Measurements from ENCODE around the gene RFFL.

RFFL gene

DNA sequence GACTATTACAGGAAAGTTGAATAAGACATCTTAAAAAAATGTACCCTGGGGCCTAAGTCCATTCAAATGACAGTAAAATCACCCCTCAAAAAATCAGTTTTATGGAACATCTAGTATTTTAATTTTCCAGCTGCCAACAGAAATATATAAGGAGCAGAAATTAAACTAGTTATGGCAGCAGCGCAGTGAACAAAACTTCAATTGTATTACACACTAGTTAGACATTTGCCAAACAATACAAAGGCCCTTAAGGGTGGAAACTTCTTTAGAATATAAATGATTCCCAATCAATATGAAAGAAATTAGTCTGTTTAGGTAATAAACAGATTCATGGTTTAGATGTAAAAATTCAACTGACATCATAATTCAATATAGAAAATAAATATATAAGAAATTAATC, 18.1 kb upstream of the RFFL start:
- DNase-seq (ENCODE audit: low spot score): no peak

DNA sequence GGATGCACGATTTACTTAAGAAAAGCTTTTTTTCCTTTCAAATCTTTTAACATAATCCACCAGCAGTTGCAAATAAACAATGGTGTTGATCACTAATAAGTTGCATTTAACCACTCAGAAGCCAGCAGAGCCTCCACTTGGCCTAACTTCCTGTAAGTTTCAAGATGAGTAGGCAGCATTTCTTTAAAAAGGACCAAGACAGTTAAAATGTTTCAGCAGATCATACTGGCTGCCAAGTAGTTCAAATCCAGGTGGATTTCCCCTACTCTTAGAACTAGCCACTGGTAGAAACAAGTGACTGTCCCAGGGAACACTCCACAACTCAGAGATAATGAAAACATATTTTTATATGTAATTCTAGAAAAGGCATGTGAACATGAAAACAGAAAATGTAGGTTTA, 17.0 kb upstream of the RFFL start:
- DNase-seq (ENCODE audit: low spot score): no peak

GRCh38 chr17:35079547-35080423, 16.3 kb upstream of the RFFL start:
- no peak for DNase-seq (ENCODE audit: low spot score)

GRCh38 chr17:35076874-35077273, 13.4 kb upstream of the RFFL start:
- no peak for DNase-seq (ENCODE audit: low spot score)

DNA sequence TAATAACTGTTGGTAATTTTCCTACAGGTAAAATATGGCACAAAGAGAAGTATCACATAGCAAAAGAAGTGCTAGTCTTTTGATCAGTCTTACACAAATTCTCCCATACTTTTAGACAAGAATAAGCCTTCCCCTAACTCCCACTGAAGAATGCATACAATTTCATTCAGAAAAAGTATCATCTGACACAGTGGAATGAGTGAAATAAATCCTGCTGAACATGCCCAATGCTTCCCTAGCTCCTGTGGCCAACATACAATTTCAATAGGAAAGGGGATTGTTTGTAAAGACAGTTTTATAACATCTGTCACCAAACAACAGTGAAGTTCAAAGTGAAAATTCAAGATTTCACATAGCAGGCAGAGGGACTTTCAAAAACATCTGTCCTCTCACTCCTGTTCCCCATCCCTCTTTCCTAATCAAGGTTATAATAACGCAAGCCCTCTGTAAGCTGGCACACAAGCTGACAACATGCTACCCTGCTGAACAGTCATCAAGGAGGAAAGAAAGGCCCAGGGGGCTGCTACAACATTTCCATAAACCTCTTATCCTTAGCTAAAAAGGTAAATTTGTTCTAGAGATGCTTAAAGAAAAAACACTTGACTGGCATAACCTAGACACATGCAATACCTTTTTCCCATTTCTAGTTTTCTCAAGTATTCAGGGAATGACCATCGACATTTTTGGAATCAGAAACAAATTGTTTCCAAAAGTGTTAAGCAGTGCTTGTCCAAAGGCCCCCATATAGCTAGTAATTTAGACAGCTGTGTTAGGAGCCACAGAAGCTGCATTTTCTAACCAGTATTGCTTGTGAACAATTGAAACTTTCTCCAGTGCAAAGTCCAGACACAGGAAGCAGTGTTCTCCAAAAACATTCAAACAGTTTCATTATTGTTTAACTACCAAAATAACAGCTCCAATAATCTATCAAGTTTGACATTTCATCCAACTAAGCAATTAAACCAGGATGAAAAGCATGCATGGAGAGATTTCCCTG, 11.5 kb upstream of the RFFL start:
- no peak for DNase-seq (ENCODE audit: low spot score)

GRCh38 chr17:35073991-35074627, 10.6 kb upstream of the RFFL start:
- no peak for DNase-seq (ENCODE audit: low spot score)

DNA sequence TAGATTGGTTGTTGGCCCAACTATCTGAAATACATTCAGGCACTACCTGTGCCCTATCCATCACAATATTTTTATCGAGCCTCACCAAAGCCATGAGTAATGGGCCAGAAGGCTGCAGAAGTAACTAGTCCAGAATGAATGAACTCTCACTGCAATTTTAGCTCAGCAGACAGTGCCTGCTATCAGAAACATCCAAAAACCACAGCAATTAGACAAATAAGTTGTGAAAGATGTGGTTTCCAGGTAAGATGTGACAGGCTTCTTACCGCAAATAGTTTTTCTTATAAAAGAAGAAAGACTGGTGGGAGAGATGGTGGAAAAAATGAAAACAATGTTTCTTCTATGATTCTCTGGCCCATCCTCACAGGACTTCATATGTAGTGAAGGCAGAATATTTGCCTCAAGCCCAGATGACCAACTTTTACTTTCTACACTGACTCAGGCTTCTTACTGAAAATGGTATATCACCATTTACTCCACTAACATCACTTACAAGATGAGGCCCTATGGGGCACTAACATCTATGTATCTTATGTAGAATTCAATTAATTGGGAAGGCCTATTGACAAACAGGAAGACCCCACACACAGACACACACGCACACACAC, 9.8 kb upstream of the RFFL start:
- no peak for DNase-seq (ENCODE audit: low spot score)

DNA sequence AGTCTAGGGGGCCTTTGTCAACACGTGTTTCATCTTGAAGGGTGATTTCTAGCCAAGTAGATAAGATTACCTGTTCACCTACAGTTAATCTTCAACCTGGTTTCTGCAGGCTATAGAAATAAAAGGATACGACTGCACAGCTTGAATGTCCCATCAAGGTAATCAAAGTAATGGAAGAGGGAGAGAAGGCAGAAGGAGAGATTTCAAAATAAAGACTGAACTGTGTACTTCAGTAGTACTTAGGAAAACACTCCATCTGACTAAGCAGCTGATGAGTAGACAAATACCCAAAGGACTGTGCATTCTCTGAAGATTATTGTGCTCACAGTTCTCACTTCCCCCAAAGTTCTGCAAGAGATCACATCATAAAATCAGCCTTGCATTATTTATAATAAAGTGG, 5.8 kb upstream of the RFFL start:
- DNase-seq (ENCODE audit: low spot score): no peak

- no peak for DNase-seq (ENCODE audit: low spot score)
These were observed 4.7 kb upstream of the RFFL start for GRCh38 chr17:35068249-35068648.

GRCh38 chr17:35065880-35066279, 2.4 kb upstream of the RFFL start:
- no peak for DNase-seq (ENCODE audit: low spot score)

GRCh38 chr17:35064516-35065215, 1.2 kb upstream of the RFFL start:
- no peak for DNase-seq (ENCODE audit: low spot score)

DNA sequence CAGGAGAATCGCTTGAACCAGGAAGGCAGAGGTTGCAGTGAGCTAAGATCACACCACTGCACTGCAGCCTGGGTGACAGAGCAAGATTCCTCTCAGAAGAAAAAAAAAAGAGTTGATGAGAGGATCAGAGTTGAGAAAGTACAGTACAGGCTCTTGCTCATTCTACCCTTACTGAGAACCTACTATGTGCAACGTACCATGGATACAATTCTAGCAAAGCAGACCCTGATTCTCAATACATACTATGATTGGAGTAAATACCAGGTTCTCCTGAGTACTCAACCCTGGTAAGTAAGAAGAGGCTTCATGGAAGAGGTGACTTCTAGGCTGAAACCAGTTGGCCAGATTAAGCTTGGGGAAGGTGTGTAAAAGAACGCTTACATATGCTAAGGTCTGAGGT, 1.2 kb downstream of the RFFL start:
- no peak for DNase-seq (ENCODE audit: low spot score)

DNA sequence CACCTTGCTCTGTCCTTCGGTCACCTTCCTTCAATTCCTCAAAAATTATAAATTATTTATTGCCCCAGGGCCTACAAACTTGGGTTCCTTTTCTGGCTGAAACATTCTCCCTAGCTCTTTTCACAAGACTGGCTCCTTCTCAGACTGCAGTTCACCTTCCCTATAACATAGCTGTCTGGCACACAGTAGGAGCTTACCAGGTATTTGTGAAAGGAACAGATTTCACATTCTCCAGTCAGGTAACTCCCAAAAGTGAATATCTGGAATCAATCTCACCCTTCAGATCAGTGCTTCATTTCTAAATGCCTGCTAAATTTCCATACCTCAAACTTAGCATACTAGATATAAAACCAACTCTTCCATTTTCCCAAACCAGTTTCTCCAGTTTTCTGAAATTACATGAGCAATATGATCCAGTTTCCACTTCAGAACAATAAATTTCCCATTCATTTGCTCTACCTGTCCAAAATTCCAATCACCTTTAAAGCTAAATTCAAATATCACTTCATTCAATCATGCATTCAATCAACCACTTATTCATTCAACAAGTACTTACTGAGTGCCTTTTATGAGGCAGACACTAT, 6.1 kb downstream of the RFFL start:
- no peak for DNase-seq (ENCODE audit: low spot score)

DNA sequence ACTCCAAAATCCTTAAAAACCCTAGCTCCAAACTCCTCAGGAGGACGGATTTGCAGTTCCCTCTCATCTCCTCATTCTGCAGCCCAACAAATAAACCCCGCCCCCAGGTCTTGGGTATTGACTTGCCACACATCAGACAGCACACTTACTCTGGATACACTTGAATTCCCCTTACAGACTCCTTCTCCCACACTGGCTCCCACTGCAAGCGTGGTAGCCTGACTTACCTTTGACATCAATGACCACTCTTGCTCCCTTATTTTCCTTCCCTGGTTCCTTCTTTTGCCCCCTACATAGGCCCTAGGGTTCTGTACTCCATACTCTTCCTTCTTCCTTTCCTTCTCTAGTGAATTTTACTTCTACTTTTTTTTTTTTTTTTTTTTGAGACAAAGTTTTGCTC, 7.5 kb downstream of the RFFL start:
- no peak for DNase-seq (ENCODE audit: low spot score)

- DNase-seq (ENCODE audit: low spot score): no peak
These were observed 10.3 kb downstream of the RFFL start for GRCh38 chr17:35053204-35053603.

- no peak for DNase-seq (ENCODE audit: low spot score)
These were observed 10.7 kb downstream of the RFFL start for GRCh38 chr17:35052780-35053179.

DNA sequence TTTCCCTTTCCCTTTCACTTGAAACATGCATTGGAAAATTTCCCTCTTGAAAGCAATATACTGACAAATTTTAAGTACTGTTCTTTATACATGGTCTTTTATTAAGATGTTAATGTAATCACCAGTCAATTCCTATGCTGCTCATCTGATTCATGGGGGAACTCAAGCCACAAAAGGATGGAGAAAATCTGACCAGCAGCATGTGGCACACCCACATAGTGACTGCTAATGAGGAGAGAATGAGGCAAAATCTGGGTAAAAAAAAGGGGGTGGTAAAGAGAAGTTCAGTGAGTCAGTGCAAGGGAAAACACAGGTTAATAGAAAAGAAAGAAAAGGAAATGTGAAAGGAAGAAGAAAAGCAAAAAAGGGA, 11.3 kb downstream of the RFFL start:
- DNase-seq (ENCODE audit: low spot score): no peak

DNA sequence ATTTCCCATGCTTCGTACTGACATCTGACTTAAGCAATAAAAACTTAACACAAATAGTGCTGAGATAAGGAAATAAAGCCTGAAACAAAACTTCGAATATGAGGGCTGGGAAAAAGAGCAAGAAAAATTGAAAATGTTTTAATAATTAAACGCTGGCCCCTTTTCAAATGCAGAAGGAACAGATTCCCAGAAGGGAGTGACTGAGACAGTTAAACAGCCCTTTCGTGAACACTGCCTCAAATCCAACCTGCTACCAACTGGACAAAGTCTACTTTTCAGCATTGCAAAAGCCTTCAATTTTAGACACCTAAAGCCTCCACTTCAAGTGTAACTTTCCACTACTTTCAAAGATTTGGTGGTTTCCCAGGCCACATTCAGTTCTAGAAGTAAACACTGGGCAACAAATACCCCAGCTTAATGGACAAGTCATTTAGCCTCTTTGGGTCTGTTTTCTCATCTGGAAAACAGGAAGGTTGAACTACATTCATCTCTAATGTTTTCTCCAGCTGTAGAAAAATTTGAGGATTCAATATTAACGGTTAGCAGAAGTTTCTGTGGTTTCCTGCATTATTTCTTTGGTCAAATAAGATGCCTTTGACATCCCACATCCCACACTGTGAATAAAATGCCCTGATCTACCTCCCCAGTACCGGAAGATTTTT, 11.8 kb downstream of the RFFL start:
- DNase-seq (ENCODE audit: low spot score): no peak

DNA sequence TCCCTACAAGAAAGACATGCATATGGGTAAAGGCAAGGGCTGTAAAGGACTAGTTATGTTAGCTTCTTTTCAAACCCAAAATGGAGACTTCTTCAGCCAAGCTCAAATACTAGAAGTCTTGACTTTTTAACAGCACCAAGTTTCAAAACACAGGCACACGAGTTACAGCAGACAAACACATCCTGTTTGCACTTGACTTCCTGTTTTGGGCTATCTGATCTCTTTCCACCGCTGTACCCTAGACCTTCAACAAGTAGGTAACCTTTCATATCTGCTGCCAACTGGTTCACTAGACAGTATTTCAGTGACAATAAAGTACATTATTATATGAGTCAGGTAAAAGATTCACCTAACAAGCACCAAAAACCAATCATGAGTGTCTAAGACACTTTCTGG, 12.3 kb downstream of the RFFL start:
- DNase-seq (ENCODE audit: low spot score): no peak

DNA sequence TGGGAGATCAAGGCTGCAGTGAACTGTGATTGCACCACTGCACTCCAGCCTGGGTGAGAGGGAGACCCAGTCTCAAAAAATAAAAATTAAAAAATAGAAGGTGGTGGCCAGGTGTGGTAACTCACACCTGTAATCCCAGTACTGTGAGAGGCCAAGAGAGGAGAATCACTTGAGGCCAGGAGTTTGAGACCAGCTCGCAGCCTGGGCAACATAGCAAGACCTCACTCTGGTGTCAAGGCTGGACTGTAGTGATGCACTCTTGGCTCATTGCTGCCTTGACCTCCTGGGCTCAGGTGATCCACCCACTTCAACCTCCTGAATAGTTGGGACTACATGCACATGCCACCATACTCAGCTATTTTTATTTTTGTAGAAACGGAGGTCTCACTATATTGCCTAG, 13.3 kb downstream of the RFFL start:
- no peak for DNase-seq (ENCODE audit: low spot score)
